ENCODE measurements around the gene UBE3C. TPM values are rescaled to one million over a fixed set of nuclear protein-coding genes. Genes with fewer than 3 reads are reported as not detected.
A peak's percentile ranks its signal among the peaks of the same experiment; 100 is the strongest.

The UBE3C gene
- total RNA-seq, 4 donors from 2014 or later = 60.7 to 68.7 (median 64.7) TPM

DNA sequence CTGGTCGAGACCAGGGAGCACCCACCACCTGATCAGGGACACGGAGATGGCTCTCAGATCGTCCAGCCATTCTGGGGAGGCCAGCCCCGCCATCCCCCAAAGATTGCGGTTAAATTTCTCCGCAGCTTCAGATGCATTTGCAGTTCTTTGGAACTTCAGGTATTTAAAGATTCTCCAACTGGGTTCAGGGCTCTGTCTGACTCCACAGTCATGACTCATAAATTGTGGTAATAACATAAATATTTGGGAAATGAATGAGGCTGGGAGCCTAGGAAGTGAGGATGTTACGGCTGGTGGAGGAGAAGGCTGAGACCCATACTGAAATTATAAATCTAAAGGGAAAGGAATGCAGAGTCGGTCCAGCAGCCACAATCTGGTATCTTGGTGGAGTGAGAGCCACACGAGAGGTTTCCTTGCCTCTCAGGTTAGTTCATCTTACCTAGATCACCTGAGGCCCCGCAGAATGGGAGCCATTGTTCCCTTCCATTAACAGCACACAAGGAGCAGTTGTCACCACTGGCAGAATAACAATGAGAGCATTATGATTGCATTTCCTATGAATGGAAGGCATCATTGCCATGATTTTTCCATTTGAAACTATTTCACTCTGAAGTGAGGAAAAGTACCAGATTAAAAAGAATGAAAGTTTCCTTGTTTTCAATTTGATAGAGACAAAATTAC lies 171.4 kb downstream of the UBE3C start:
- Histone ChIP-seq H3K27ac (peak overlapping the region in 2 of 4 donors; percentile 4 to 44), H3K36me3 (no peaks in the 10 kb centered on the region), H3K9me3 (no peaks in the 10 kb centered on the region), H3K4me1 (peaks cover 0 to 13% (median 0%) of the 10 kb centered on the region in 4 donors), H3K4me3 (no peak overlapping the region), H3K27me3 (no peaks in the 10 kb centered on the region)
- TF ChIP-seq POLR2A (IDR thresholded peaks at IDR 0.05) (no peak), EP300 (IDR thresholded peaks at IDR 0.05) (no peak), CTCF (IDR thresholded peaks at IDR 0.05) (no peak)
- WGBS, 2 donors = 65 to 70% methylated on average over 10 of the region's 10 CpGs
- DNase-seq (ENCODE audit: low spot score in 2 of 2) = no peak

GRCh38 chr7:157310676-157311185 lies 172.0 kb downstream of the UBE3C start:
- no peaks in the 10 kb centered on the region for H3K27me3 ChIP-seq
- H3K36me3 ChIP-seq = no peaks in the 10 kb centered on the region
- H3K27ac ChIP-seq = peak overlapping the region in 2 of 4 donors; percentile 4 to 44
- H3K9me3 ChIP-seq = no peaks in the 10 kb centered on the region
- peaks cover 0 to 13% (median 0%) of the 10 kb centered on the region in 4 donors for H3K4me1 ChIP-seq
- no peak for DNase-seq (ENCODE audit: low spot score in 2 of 2)
- no peak overlapping the region for H3K4me3 ChIP-seq
- WGBS, 2 donors = 67 to 70% methylated on average over 7 of the region's 7 CpGs
- TF ChIP-seq EP300 (IDR thresholded peaks at IDR 0.05) (no peak), POLR2A (IDR thresholded peaks at IDR 0.05) (no peak), CTCF (IDR thresholded peaks at IDR 0.05) (no peak)

DNA sequence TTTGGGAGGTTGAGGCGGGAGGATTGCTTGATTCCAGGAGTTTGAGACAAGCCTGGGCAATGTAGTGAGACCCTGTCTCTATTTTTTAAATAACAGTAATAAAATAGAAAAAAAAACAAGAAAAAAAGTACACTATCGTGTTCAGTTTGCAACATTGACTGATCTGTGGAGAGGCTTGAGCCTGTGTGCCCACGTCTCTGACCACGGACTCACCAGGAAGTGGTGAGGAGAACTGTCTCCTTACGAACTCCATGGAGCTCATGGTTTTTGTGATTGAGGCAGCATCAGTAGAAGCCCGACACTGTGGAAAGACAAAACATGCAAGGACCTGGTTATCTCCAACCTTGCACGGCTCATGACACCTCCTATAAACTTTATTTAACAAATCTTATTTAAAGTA lies 174.2 kb downstream of the UBE3C start:
- Histone ChIP-seq H3K27ac (no peak overlapping the region), H3K36me3 (no peaks in the 10 kb centered on the region), H3K27me3 (no peaks in the 10 kb centered on the region), H3K4me3 (no peak overlapping the region), H3K4me1 (peaks cover 0 to 13% (median 0%) of the 10 kb centered on the region in 4 donors), H3K9me3 (no peaks in the 10 kb centered on the region)
- no peak for TF ChIP-seq POLR2A (IDR thresholded peaks at IDR 0.05)
- TF ChIP-seq EP300 (IDR thresholded peaks at IDR 0.05) = no peak
- 88 to 89% methylated on average over 7 of the region's 7 CpGs for WGBS, 2 donors
- DNase-seq (ENCODE audit: low spot score in 2 of 2) = no peak

DNA sequence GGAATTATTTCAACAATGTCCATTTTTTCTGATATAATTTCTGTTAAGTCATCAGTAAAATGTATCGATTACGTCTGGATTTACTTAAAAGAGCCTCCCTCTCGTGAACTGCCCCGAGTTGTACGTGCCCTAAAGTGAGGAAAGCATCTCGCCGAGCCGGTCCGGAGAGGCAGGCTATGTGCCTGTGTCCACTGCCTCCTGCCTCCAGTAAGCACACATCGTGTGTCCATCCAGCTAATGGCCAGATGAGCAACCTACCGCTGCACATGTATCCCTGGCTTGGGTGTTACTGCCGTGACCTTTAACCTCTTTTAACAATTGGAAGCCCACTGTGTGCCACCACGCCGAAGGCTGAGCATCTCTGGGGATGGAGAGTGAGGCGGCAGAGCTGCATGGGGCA lies 174.9 kb downstream of the UBE3C start:
- Histone ChIP-seq H3K27me3 (no peaks in the 10 kb centered on the region), H3K27ac (no peak overlapping the region), H3K36me3 (no peaks in the 10 kb centered on the region), H3K9me3 (no peaks in the 10 kb centered on the region), H3K4me3 (no peak overlapping the region), H3K4me1 (peaks cover 0 to 13% (median 0%) of the 10 kb centered on the region in 4 donors)
- TF ChIP-seq POLR2A (IDR thresholded peaks at IDR 0.05) (no peak), CTCF (IDR thresholded peaks at IDR 0.05) (no peak), EP300 (IDR thresholded peaks at IDR 0.05) (no peak)
- WGBS, 2 donors = 89 to 91% methylated on average over 15 of the region's 15 CpGs
- DNase-seq (ENCODE audit: low spot score in 2 of 2) = no peak

GRCh38 chr7:157318015-157318706 lies 179.4 kb downstream of the UBE3C start:
- H3K27ac ChIP-seq = peak overlapping the region in 2 of 4 donors; percentile 37 to 39
- H3K27me3 ChIP-seq = no peaks in the 10 kb centered on the region
- WGBS, 2 donors = 57 to 63% methylated on average over 14 of the region's 14 CpGs
- no peak for DNase-seq (ENCODE audit: low spot score in 2 of 2)
- TF ChIP-seq EP300 (IDR thresholded peaks at IDR 0.05) (no peak), CTCF (IDR thresholded peaks at IDR 0.05) (no peak), POLR2A (IDR thresholded peaks at IDR 0.05) (no peak)
- no peak overlapping the region for H3K4me3 ChIP-seq
- H3K36me3 ChIP-seq = no peaks in the 10 kb centered on the region
- no peaks in the 10 kb centered on the region for H3K9me3 ChIP-seq
- peaks cover 0 to 6% (median 0%) of the 10 kb centered on the region in 4 donors for H3K4me1 ChIP-seq

Small RNAs within 50 kb of the gene (small RNA-seq; reads per million reads assigned to genes)
- gene AC004975.1 = not detected

Other genes with a start within 250 kb of the UBE3C start
- gene LMBR1, start 245.7 kb upstream of the UBE3C start, total RNA-seq = 100 to 1,000 TPM in 1 of 4 donors, 10 to 100 TPM in 3; 48.1 to 139 (median 77.3) TPM
- gene NOM1, start 189.2 kb upstream of the UBE3C start, total RNA-seq = 10 to 100 TPM; 23.3 to 41.5 (median 25.3) TPM
- gene MNX1, start 128.3 kb upstream of the UBE3C start, total RNA-seq = not detected
- gene DNAJB6, start 198.1 kb downstream of the UBE3C start, total RNA-seq = 100 to 1,000 TPM in 2 of 4 donors, 10 to 100 TPM in 2; 85.5 to 106 (median 96.9) TPM